Germinal center (tissue), 1 donor: Measurements from ENCODE around the gene MBD3L5.
"Not testable (repeated sequence)": the region's sequence is repeated elsewhere in the genome, so short reads cannot be mapped to it uniquely, and the experiment has no call there.

Experiments
- DNase-seq: peaks from one replicate; pipeline ENCODE4 v3.0.0; 2012; ENCODE audit warnings: mixed read lengths, low spot score

MBD3L5 gene

DNA sequence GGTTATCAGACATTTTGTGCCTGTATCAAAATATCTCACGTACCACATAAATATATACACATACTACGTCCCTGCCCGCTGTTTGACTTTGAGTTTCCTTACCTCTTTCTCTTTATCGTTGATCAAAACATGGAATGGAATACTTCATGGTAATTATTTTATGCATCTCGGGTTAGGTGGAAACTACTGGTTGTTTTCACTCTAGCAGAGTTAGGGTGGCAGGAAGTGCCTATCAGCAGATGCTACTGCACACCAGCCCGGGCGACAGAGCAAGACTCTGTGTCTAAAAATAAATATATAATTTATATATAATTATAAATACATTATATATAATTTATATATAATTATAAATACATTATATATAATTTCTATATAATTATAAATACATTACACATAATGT, 22.5 kb downstream of the MBD3L5 start:
- not testable (repeated sequence) for DNase-seq

DNA sequence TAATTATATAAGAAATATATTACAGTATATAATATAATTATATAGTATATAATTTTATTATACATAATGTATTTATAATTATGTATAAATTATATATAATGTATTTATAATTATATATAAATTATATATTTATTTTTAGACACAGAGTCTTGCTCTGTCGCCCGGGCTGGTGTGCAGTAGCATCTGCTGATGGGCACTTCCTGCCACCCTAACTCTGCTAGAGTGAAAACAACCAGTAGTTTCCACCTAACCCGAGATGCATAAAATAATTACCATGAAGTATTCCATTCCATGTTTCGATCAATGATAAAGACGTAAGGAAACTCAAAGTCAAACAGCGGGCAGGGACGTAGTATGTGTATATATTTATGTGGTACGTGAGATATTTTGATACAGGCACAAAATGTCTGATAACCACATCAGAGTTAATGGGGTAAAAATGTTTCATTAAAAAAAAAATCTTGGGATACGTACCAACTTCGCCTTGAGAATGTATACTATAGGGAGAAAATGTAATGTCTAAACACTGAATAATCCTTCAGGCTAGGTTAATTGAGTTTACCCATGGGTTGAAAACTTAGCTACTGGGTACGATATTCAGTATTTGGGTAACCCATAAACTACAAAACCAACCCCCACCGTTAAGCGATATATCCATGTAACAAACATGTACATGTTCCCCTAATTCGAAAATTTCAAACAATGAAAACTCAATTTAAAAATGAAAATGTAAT, 24.4 kb downstream of the MBD3L5 start:
- not testable (repeated sequence) for DNase-seq

DNA sequence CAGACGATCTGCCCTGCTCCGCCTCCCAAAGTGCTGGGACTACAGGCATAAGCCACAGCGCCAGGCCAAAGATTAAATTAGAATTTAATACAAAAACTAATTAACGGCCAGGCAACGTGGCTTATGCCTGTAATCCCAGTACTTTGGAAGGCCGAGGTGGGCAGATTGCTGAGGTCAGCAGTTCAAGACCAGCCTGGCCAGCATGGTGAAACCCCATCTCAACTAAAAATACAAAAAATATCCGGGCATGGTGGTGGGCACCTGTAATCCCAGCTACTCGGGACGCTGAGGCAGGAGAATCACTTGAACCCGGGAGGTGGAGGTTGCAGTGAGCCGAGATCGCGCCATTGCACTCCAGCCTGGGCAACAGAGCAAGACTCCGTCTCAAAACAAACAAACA, 25.3 kb downstream of the MBD3L5 start:
- not testable (repeated sequence) for DNase-seq

DNA sequence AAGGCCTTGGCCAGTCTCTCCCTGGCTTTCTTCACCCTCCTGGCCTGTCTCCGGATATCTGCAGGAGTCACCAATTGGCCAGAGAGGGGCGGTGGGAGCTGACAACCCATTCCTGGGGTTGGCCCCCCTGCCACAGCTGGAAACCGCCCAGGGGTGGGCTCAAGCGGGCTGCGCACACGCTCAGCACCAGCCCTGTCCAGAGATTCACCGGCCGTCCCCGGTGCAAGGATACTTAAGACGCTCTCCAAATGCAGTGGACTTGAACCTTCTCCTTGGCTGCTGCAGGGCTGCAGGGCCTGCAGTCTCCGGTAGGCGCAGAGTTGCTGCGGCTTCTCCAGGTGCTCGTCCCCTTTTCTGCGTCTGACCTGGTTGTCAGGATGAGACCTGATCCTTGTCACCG, 26.0 kb downstream of the MBD3L5 start:
- DNase-seq: not testable (repeated sequence)

DNA sequence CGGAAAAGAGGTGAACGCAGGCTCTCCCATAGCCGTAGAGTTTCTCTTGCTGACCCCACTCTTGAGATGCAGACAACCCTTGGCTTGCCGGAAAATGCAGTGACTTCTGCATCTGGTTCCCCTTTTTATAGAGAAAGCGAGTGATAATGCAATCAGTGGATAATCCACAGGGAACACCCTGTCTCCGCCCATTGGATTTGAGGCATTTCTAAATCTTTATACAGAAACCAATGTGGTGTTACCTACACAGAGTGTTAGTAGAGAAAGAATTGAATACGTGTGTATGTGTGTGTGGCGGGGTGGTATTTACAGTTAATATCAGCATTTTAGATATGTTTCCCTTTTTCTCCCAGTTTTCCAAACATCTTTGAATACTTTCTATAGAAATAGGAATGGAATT, 28.2 kb downstream of the MBD3L5 start, which contains the start of gene MBD3L3:
MBD3L3 (minus strand) TSS at position 101 of the 400 bp plus-strand sequence; CDS start at position 30, 71 bp downstream.
- DNase-seq: not testable (repeated sequence)

DNA sequence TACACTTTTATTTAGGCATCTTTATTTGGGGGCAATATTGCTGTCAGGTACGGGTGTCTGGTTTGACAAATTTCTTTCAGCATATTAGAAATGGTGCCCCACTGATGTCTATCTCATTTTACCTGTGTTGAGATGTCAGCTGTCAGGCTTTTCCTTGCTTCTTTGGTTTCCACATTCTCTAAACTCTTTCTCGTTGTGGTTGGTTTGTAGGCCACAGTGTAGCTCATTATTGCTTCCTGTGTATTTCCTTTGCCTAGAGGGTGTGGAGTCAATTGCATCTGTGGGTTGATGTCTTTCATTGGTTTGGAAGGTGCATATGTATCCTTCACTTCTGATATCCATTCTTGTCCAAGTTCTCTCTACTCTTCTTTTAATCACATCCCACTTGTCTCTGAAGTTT, 29.6 kb downstream of the MBD3L5 start:
- not testable (repeated sequence) for DNase-seq

DNA sequence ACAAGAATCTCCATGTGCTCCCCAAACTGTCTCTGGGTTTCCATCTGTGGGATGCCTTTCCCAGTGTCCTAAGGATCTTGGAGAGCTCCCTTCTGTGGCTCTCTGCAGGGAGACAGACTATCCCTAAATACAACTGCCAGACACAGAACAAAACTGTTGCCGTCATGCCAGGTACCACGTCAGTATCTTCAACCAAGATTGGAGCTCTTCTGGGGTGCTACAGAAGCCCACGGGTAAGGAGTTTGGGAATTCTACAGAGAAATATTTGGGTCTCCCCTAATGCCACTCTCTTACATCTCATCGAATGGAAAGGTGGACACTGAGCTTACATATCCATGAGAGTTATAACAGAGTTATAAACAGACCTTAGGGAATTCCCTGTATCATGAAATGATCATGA, 33.0 kb downstream of the MBD3L5 start:
- no peak for DNase-seq

DNA sequence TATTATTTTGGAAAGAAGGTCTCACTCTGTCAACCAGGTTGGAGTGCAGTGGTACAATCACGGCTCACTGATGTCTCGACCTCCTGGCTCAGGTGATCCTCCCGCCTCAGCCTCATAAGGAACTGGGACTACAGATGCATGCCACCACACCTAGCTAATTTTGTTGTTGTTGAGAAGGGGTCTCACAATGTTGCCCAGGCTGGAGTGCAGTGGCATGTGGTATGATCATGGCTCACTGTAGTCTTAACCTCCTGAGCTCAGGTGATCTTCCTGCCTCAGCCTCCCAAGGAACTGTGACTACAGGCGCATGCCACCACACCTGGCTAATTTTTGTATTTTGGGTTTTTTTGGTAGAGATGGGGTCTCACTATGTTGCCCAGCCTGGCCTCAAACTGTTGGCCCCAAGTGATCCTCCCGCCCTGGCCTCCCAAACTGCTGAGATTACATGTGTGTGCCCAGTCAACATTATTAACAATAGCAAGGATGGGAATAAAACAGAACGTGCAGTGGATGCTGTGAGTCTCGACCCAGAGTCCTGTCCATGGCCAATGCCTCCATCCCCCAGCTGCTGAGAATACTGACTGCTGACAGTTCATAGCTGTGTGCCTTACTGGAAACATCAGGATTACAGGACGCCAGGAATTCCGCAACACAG, 33.5 kb downstream of the MBD3L5 start:
- DNase-seq: no peak

DNA sequence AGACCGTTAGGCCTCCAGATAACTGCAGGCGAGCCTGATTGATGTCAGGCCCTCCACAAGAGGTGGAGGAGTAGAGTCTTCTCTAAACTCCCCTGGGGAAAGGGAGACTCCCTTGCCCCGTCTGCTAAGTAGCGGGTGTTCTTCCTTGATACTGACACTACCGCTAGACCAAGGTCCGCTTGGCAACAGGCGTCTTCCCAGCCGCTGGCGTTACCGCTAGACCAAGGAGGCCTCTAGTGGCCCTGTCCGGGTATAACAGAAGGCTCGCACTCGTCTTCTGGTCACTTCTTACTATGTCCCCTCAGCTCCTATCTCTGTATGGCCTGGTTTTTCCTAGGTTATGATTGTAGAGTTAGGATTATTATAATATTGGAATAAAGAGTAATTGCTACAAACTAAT, 36.7 kb downstream of the MBD3L5 start:
- DNase-seq: not testable (repeated sequence)

DNA sequence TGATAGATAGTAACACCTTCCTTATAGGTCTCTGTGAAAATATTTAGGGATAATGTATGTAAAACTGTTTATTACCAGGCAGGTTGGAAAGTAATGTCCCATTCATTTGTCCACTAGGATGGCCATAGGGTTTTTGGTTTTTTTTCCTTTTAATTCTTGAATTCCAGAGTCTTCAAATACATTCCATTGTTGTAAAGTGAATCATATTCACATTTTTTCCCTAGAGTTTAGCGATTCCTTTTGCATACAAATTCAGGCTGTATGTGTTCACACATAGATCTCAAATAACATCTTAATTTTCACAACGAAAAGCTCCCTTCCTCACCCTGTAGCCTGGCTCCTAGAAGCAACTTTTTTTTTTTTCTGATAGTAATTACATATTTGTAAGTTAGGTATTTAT, 37.3 kb downstream of the MBD3L5 start:
- no peak for DNase-seq

DNA sequence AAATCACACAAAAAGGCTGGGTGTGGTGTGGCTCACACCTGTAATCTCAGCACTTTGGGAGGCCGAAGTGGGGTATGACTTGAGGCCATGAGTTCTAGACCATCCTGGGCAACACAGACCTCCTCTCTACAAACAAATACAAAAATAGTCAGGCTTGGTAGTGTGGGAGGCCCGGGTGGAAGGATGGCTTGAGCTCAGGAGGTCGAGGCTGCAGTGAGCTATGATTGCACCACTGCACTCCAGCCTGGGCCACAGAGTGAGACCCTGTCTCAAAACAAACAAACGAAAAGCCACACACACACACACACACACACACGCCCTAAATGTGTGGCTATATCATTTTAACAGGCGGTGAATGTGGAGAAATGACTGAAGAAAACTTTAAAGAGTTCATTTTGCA, 38.2 kb downstream of the MBD3L5 start:
- no peak for DNase-seq

DNA sequence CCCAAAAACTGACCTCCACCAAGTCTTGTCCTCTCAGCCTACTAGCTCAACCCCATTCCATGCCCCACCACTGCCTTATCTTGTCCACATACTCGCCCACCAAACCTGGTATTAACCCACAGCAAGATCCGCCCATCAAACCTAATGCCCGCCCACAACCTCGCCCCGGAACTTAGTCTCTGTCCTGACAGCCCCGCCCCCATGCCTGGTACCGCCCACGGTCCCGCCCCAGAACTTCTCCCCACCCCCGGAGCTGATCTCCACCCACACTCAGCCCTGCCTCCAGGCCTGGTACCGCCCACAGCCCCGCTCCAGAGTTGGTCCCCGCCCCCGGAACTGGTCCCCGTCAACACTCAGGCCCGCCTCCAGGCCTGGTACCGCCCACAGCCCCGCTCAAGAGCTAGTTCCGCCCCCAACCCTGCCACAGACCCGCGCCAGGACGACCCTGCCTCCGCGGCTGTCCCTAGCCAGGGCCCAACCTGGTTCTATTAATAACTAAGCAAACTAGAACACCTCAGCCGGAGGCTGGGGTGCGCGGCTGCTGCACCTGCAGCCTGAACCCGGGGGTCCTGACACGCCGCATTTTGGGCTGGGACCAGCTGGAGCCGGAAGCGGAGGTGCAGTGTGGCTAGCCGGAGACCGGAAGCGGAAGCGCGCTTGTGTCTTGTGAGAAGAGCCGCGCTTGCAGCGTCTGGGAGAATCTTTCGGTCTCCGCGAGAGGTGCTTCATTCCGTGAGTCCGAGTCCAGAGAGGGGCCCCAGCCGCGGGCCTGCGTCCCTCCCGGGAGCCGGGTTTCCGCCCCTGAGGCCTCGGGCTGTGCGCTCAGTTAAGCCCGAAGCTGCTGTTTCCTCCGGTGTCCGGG, 38.9 kb downstream of the MBD3L5 start, which contains the start of gene ZNF557:
ZNF557 (plus strand) TSS at position 662 of the 862 bp plus-strand sequence. CDS start 5,372 bp downstream, outside the sequence.
- DNase-seq: peak; percentile 98

DNA sequence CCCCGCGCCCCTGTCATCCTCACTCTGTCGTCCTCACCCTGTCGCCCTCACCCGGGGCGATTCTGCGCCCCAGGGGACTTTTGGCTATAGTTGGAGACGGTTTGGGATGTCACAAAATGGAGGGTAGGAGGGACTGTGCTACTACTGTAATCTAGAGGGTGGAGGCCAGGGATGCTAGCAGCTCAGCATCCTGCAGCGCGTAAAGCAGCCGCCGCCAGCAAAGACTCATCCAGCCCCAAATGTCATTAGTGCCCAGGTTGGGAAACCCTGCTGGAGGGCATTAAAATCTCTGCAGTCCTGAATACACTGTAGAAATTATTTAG, 39.5 kb downstream of the MBD3L5 start:
- DNase-seq: no peak

DNA sequence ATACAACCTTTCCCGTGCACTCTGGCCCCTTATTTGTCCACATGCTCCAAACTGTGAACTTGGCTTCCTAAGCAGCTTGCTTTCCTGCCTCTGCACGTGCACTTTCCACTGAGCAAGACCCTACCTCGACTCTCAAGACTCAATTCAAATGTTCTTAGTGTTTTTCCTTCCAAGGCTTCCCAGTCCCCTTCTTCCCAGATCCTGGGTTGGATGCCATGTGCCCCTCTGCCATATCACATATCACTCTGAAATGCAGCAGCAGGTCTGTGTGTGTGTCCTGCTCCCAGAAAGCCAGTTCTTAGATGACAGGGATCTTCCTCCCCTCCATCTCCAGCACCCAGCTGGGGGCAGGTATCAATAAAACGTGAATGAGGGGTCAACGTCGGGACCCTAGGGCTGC, 42.2 kb downstream of the MBD3L5 start:
- DNase-seq: no peak

DNA sequence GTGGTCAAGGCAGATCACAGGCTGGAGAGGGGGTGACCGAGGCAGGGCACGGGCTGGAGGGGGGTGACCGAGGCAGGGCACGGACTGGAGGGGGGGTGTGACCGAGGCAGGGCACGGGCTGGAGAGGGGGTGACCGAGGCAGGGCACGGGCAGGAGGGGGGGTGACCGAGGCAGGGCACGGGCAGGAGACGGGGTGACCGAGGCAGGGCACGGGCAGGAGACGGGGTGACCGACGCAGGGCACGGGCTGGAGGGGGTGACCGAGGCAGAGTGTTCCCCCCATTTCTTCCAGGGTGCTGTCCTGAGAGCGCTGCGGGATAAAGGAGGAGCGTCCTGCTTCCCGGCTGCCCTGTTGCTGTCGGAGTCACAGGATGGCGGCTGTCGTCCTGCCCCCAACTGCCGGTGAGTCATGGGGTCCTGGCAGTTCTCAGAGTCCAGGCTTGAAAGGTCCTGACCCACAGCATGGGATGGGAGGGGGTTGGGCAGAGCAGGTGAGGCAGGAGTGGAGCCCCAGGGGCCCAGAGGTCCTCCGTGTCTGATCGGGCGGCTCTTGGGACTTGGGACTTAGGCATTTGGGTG, 44.4 kb downstream of the MBD3L5 start:
- DNase-seq: no peak

DNA sequence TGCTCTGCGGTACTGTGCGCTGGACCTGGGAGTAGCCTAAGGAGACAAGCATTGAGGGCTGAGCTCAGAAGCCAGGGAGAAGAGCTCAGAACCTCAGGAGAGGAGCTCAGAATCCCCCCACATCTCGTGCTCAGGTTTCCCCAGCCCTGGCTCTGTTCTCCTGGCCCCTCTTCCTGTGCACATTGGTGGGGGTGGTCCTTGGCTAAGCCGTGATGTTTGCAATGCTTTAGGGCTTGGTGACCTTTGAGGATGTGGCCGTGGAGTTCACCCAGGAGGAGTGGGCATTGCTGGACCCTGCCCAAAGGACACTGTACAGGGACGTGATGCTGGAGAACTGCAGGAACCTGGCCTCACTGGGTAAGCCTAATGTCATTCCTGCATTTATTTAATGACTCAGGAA, 45.8 kb downstream of the MBD3L5 start:
- DNase-seq: no peak

DNA sequence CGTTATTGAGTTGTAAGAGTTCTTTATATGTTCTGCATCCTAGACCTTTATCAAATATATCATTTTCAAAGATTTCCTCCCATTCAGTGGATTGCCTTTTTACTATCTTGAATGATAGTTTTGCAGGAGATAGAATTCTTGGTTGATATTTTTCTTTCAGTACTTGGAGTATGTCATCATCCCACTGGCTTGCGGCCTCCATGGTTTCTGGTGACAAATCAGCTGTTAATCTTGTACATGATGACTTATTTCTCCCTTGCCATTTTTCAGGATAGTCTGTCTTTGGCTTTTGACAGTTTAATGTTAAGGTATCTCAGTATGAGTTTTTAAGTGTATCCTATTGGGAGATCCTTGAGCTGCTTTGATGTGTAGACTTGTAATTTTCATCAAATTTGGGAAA, 47.6 kb downstream of the MBD3L5 start:
- DNase-seq: no peak
